ENCODE data around the gene SHROOM3. TPM values are rescaled to one million over a fixed set of nuclear protein-coding genes. Genes with fewer than 3 reads are reported as not detected.

SHROOM3 gene
- total RNA-seq, 2 donors from 2014 or later: 56.7 to 96.0 TPM

GRCh38 chr4:76546759-76547742 is 112.0 kb downstream of the SHROOM3 start:
- DNase-seq: peak; percentile 44 to 74 (median 62)
- Histone ChIP-seq H3K36me3 (replicated peaks in 1 of 2; ENCODE audit: insufficient read depth in 1 of 2, low read depth in 2 of 2) (no peaks in the 10 kb centered on the region), H3K4me1 (peaks cover 18% of the 10 kb centered on the region), H3K27me3 (no peaks in the 10 kb centered on the region), H3K4me3 (no peak overlapping the region), H3K27ac (peak overlapping the region in 3 of 4 donors; percentile 21 to 58 (median 55)), H3K9me3 (no peaks in the 10 kb centered on the region)
- TF ChIP-seq POLR2A (IDR thresholded peaks at IDR 0.05): no peak
- TF ChIP-seq CTCF (IDR thresholded peaks at IDR 0.05): no peak
- intact Hi-C loops (cut with DNase I): no loop called here
- 65 to 69% methylated on average over 14 of the region's 14 CpGs for WGBS, 2 donors
- ATAC-seq: peak; percentile 74

- no peaks in the 10 kb centered on the region for H3K27me3 ChIP-seq
- intact Hi-C loops (cut with DNase I): no loop called here
- no peaks in the 10 kb centered on the region for H3K36me3 ChIP-seq (replicated peaks in 1 of 2; ENCODE audit: insufficient read depth in 1 of 2, low read depth in 2 of 2)
- no peaks in the 10 kb centered on the region for H3K9me3 ChIP-seq
- WGBS, 2 donors: 57 to 65% methylated on average over 7 of the region's 7 CpGs
- peak overlapping the region in 3 of 4 donors; percentile 34 to 58 (median 45) for H3K27ac ChIP-seq
- DNase-seq: peak in 2 of 4 donors; percentile 25 to 27
- no peak overlapping the region for H3K4me3 ChIP-seq
- ATAC-seq: peak; percentile 85
- H3K4me1 ChIP-seq: peaks cover 18% of the 10 kb centered on the region
- TF ChIP-seq CTCF (IDR thresholded peaks at IDR 0.05) (no peak), POLR2A (IDR thresholded peaks at IDR 0.05) (no peak)
Observed at GRCh38 chr4:76548704-76549103, 113.7 kb downstream of the SHROOM3 start.

- intact Hi-C loops (cut with DNase I): no loop called here
- Histone ChIP-seq H3K4me3 (no peak overlapping the region), H3K27me3 (no peaks in the 10 kb centered on the region), H3K36me3 (replicated peaks in 1 of 2; ENCODE audit: insufficient read depth in 1 of 2, low read depth in 2 of 2) (no peaks in the 10 kb centered on the region), H3K27ac (no peak overlapping the region), H3K4me1 (peaks cover 18% of the 10 kb centered on the region), H3K9me3 (no peaks in the 10 kb centered on the region)
- WGBS, 2 donors: 48 to 67% methylated on average over 1 of the region's 1 CpG
- ATAC-seq (no peak), DNase-seq (no peak)
- no peak for TF ChIP-seq CTCF (IDR thresholded peaks at IDR 0.05)
- no peak for TF ChIP-seq POLR2A (IDR thresholded peaks at IDR 0.05)
Observed at GRCh38 chr4:76549765-76550164, 114.7 kb downstream of the SHROOM3 start.

GRCh38 chr4:76550966-76551780 is 116.1 kb downstream of the SHROOM3 start:
- 51 to 58% methylated on average over 8 of the region's 8 CpGs for whole genome bisulfite sequencing, 2 donors
- Histone ChIP-seq H3K27ac (peak overlapping the region in 1 of 4 donors; percentile 32), H3K36me3 (replicated peaks in 1 of 2; ENCODE audit: insufficient read depth in 1 of 2, low read depth in 2 of 2) (no peaks in the 10 kb centered on the region), H3K4me1 (peaks cover 18% of the 10 kb centered on the region), H3K27me3 (no peaks in the 10 kb centered on the region), H3K4me3 (no peak overlapping the region), H3K9me3 (no peaks in the 10 kb centered on the region)
- ATAC-seq (no peak), DNase-seq (no peak)
- intact Hi-C loops (cut with DNase I): no loop called here
- TF ChIP-seq POLR2A (IDR thresholded peaks at IDR 0.05) (no peak), CTCF (IDR thresholded peaks at IDR 0.05) (no peak)

Measured in body of pancreas (tissue), 4 donors.